Measurements from ENCODE around the gene SUGP2. TPM values are rescaled to one million over a fixed set of nuclear protein-coding genes. Genes with fewer than 3 reads are reported as not detected.
A peak's percentile ranks its signal among the peaks of the same experiment; 100 is the strongest.
"Not testable (repeated sequence)": the region's sequence is repeated elsewhere in the genome, so short reads cannot be mapped to it uniquely, and the experiment has no call there.

Gene SUGP2
- polyA plus RNA-seq, 3 donors, result 7.6 to 143 (median 8.2) TPM

DNA sequence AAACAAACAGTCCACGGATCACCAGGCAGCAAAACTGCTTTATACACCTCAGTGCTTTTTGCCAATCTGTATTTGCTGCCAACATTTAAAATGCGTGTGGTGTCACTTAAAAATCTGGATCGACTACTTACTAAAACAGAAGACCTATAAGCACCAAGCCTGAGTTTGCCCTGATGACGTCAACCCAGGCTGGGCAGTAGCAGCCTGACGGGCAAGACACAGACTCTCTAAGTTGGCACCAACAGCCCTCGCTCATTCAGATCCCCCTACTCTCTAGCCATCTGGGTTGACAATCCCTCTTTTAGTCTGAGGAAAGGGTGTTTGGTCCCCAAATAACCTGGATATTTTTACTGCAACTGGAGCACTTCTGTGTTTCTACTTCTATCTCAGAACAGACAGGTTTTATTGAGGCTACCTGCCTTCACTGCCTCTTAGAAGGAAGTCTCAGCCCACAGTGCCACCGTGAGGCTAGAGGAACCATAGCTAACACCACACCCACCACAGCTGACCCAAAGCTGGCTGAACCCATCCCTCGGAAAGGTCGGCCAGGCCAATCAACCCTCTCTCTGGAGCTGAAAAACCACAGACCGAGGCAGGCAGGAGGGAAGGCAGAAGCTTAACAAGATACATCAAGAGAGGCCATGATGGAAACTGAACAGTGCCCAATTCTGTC lies 6.9 kb downstream of the SUGP2 start:
- Histone ChIP-seq H3K4me2 (replicated peaks; ENCODE audit: extremely low read depth, low read length, poor library complexity, severe bottlenecking) (no peak overlapping the region), H3K36me3 (replicated peaks in 1 of 2; ENCODE audit: control insufficient read depth in 1 of 2, insufficient read depth in 2 of 2, low read length in 2 of 2) (peaks cover 69 to 92% of the 10 kb centered on the region in 2 donors), H3K4me3 (replicated peaks in 1 of 3; ENCODE audit: low read depth in 2 of 3, low read length in 3 of 3) (no peak overlapping the region), H3K4me1 (ENCODE audit: control insufficient read depth in 1 of 2, insufficient read depth in 2 of 2, low read length in 2 of 2) (no peaks in the 10 kb centered on the region), H3K27me3 (ENCODE audit: control insufficient read depth in 2 of 2, insufficient read depth in 2 of 2, low read length in 2 of 2) (no peaks in the 10 kb centered on the region), H3K27ac (ENCODE audit: low read depth in 1 of 2, low read length in 2 of 2) (peak overlapping the region in 1 of 2 donors; percentile 38), H2AFZ (ENCODE audit: insufficient read depth, low read depth, low read length, poor library complexity, severe bottlenecking) (no peak overlapping the region), H3K9ac (ENCODE audit: insufficient read depth, low read length, poor library complexity, severe bottlenecking) (no peak overlapping the region), H4K20me1 (ENCODE audit: insufficient read depth, low read length) (peaks cover 55% of the 10 kb centered on the region), H3K9me3 (replicated peaks in 1 of 2; ENCODE audit: control insufficient read depth in 1 of 2, insufficient read depth in 1 of 2, low read length in 2 of 2) (no peaks in the 10 kb centered on the region), H3K79me2 (ENCODE audit: insufficient read depth, low read length) (peaks cover 99% of the 10 kb centered on the region)
- intact Hi-C loops (cut with micrococcal nuclease), result no loop called here
- 79% methylated on average over 5 of the region's 10 CpGs for WGBS (ENCODE audit: insufficient coverage)
- DNase-seq, result no peak
- TF ChIP-seq, protein P1, sequence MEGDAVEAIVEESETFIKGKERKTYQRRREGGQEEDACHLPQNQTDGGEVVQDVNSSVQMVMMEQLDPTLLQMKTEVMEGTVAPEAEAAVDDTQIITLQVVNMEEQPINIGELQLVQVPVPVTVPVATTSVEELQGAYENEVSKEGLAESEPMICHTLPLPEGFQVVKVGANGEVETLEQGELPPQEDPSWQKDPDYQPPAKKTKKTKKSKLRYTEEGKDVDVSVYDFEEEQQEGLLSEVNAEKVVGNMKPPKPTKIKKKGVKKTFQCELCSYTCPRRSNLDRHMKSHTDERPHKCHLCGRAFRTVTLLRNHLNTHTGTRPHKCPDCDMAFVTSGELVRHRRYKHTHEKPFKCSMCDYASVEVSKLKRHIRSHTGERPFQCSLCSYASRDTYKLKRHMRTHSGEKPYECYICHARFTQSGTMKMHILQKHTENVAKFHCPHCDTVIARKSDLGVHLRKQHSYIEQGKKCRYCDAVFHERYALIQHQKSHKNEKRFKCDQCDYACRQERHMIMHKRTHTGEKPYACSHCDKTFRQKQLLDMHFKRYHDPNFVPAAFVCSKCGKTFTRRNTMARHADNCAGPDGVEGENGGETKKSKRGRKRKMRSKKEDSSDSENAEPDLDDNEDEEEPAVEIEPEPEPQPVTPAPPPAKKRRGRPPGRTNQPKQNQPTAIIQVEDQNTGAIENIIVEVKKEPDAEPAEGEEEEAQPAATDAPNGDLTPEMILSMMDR (IDR thresholded peaks at IDR 0.05), result no peak
- Mint-ChIP-seq H3K27ac (peak overlapping the region in 4 of 7 donors; percentile 38 to 66 (median 59)), H3K4me3 (no peak overlapping the region), H3K27me3 (ENCODE audit: low read depth in 3 of 3) (no peaks in the 10 kb centered on the region), H3K4me1 (peaks cover 4% of the 10 kb centered on the region), H3K36me3 (peaks cover 74 to 95% of the 10 kb centered on the region in 2 donors), H3K9me3 (peaks cover 0 to 1% (median 0%) of the 10 kb centered on the region in 7 donors)

DNA sequence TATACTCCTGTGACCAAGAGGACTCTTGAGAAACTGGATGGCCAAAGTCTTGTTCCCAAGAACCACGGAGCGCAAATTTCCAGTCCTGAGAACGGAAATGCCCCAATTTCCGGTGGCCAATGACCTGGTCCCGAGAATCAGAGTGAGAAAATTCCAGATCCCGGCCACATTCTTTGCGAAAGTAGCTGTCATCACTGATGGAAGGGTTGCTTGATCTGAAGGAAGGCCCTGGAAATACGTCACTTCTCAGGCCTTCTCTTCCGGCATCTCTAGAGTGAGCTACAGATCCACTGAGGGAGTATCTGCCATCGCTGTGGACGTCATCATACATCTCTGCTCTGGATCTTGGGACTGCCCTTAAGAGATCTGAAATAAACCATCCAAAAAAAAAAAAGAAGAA lies 7.5 kb downstream of the SUGP2 start:
- Histone ChIP-seq H3K27me3 (ENCODE audit: control insufficient read depth in 2 of 2, insufficient read depth in 2 of 2, low read length in 2 of 2) (no peaks in the 10 kb centered on the region), H3K27ac (ENCODE audit: low read depth in 1 of 2, low read length in 2 of 2) (no peak overlapping the region), H3K36me3 (replicated peaks in 1 of 2; ENCODE audit: control insufficient read depth in 1 of 2, insufficient read depth in 2 of 2, low read length in 2 of 2) (peaks cover 69 to 95% of the 10 kb centered on the region in 2 donors), H3K4me3 (replicated peaks in 1 of 3; ENCODE audit: low read depth in 2 of 3, low read length in 3 of 3) (no peak overlapping the region), H3K9me3 (replicated peaks in 1 of 2; ENCODE audit: control insufficient read depth in 1 of 2, insufficient read depth in 1 of 2, low read length in 2 of 2) (no peaks in the 10 kb centered on the region), H3K9ac (ENCODE audit: insufficient read depth, low read length, poor library complexity, severe bottlenecking) (no peak overlapping the region), H3K4me1 (ENCODE audit: control insufficient read depth in 1 of 2, insufficient read depth in 2 of 2, low read length in 2 of 2) (no peaks in the 10 kb centered on the region), H2AFZ (ENCODE audit: insufficient read depth, low read depth, low read length, poor library complexity, severe bottlenecking) (no peak overlapping the region), H3K79me2 (ENCODE audit: insufficient read depth, low read length) (peaks cover 99% of the 10 kb centered on the region), H4K20me1 (ENCODE audit: insufficient read depth, low read length) (peaks cover 55% of the 10 kb centered on the region), H3K4me2 (replicated peaks; ENCODE audit: extremely low read depth, low read length, poor library complexity, severe bottlenecking) (no peak overlapping the region)
- Mint-ChIP-seq H3K9me3 (peaks cover 0 to 1% (median 0%) of the 10 kb centered on the region in 7 donors), H3K4me1 (peaks cover 4% of the 10 kb centered on the region), H3K4me3 (no peak overlapping the region), H3K36me3 (peaks cover 75 to 96% of the 10 kb centered on the region in 2 donors), H3K27me3 (ENCODE audit: low read depth in 3 of 3) (no peaks in the 10 kb centered on the region), H3K27ac (peak overlapping the region in 2 of 7 donors; percentile 38 to 66)
- no peak for DNase-seq
- WGBS (ENCODE audit: insufficient coverage), result over 99% methylated on average over 11 of the region's 11 CpGs
- TF ChIP-seq, protein P1 (IDR thresholded peaks at IDR 0.05), result no peak
- intact Hi-C loops (cut with micrococcal nuclease), result no loop called here

DNA sequence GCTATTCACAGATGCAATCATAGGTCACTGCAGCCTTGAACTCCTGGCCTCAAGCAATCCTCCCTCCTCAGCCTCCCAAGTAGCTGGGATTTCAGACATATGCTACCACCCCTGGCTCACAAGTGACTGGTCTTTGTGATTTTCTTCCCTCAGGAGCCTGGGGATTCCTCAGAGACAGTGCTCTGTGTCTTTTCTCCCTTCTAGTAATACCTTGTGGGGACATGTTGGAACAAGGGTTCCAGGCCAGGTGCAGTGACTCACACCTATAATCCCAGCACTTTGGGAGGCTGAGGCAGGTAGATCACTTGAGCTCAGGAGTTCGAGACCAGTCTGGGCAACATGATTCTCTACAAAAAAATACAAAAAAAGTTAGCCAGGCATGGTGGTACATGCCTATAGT lies 9.9 kb downstream of the SUGP2 start:
- H2AFZ ChIP-seq (ENCODE audit: insufficient read depth, low read depth, low read length, poor library complexity, severe bottlenecking); DNase-seq; H3K9me3 ChIP-seq (replicated peaks in 1 of 2; ENCODE audit: control insufficient read depth in 1 of 2, insufficient read depth in 1 of 2, low read length in 2 of 2); H3K4me3 ChIP-seq (replicated peaks in 1 of 3; ENCODE audit: low read depth in 2 of 3, low read length in 3 of 3); H3K4me3 Mint-ChIP-seq; H3K27me3 Mint-ChIP-seq (ENCODE audit: low read depth in 3 of 3); H3K4me1 ChIP-seq (ENCODE audit: control insufficient read depth in 1 of 2, insufficient read depth in 2 of 2, low read length in 2 of 2); H3K9ac ChIP-seq (ENCODE audit: insufficient read depth, low read length, poor library complexity, severe bottlenecking); intact Hi-C loops (cut with micrococcal nuclease); H3K4me2 ChIP-seq (replicated peaks; ENCODE audit: extremely low read depth, low read length, poor library complexity, severe bottlenecking); H3K27me3 ChIP-seq (ENCODE audit: control insufficient read depth in 2 of 2, insufficient read depth in 2 of 2, low read length in 2 of 2); H3K9me3 Mint-ChIP-seq; H3K4me1 Mint-ChIP-seq; H3K27ac ChIP-seq (ENCODE audit: low read depth in 1 of 2, low read length in 2 of 2): not testable (repeated sequence)
- Histone ChIP-seq H4K20me1 (ENCODE audit: insufficient read depth, low read length) (peaks cover 53% of the 10 kb centered on the region), H3K79me2 (ENCODE audit: insufficient read depth, low read length) (peaks cover 99% of the 10 kb centered on the region), H3K36me3 (replicated peaks in 1 of 2; ENCODE audit: control insufficient read depth in 1 of 2, insufficient read depth in 2 of 2, low read length in 2 of 2) (peaks cover 67 to 88% of the 10 kb centered on the region in 2 donors)
- Mint-ChIP-seq H3K27ac (peak overlapping the region in 2 of 7 donors; percentile 10 to 57), H3K36me3 (peaks cover 72 to 86% of the 10 kb centered on the region in 2 donors)
- 100% methylated on average over 1 of the region's 1 CpG for WGBS (ENCODE audit: insufficient coverage)
